GF-D8 (cell line): Measurements from ENCODE around the gene CD320.
"Not testable (repeated sequence)": the region's sequence is repeated elsewhere in the genome, so short reads cannot be mapped to it uniquely, and the experiment has no call there.

Source experiments
- DNase-seq: peaks from one replicate; lab custom pipeline; 2025; lab: John Stamatoyannopoulos, UW

The CD320 gene

GRCh38 chr19:8308891-8309291 is 733 bp upstream of the CD320 start:
- DNase-seq, result no peak

GRCh38 chr19:8307400-8307964 is 676 bp downstream of the CD320 start:
- no peak for DNase-seq

- no peak for DNase-seq
Observed at GRCh38 chr19:8306235-8307054, 1.7 kb downstream of the CD320 start.

- DNase-seq, result no peak
Observed at GRCh38 chr19:8305798-8306197, 2.4 kb downstream of the CD320 start.

GRCh38 chr19:8304841-8305621 is 3.1 kb downstream of the CD320 start:
- DNase-seq, result no peak

GRCh38 chr19:8302734-8303133 is 5.4 kb downstream of the CD320 start:
- DNase-seq, result no peak

GRCh38 chr19:8302357-8302691 is 5.8 kb downstream of the CD320 start:
- DNase-seq, result no peak

- not testable (repeated sequence) for DNase-seq
Observed at GRCh38 chr19:8291337-8291736, 16.8 kb downstream of the CD320 start.

- not testable (repeated sequence) for DNase-seq
Observed at GRCh38 chr19:8276508-8276907, 31.6 kb downstream of the CD320 start.

- no peak for DNase-seq
Observed at GRCh38 chr19:8269724-8270123, 38.4 kb downstream of the CD320 start.

- no peak for DNase-seq
Observed at GRCh38 chr19:8265872-8266271, 42.3 kb downstream of the CD320 start.

- DNase-seq, result not testable (repeated sequence)
Observed at GRCh38 chr19:8264248-8264647, 43.9 kb downstream of the CD320 start.

- no peak for DNase-seq
Observed at GRCh38 chr19:8262431-8262830, 45.7 kb downstream of the CD320 start.

- no peak for DNase-seq
Observed at GRCh38 chr19:8261881-8262280, 46.3 kb downstream of the CD320 start.

- no peak for DNase-seq
Observed at GRCh38 chr19:8261347-8261746, 46.8 kb downstream of the CD320 start.

GRCh38 chr19:8259922-8260247 is 48.3 kb downstream of the CD320 start:
- DNase-seq, result no peak

GRCh38 chr19:8259142-8259921 is 48.8 kb downstream of the CD320 start:
- no peak for DNase-seq

GRCh38 chr19:8257052-8257443 is 51.1 kb downstream of the CD320 start:
- no peak for DNase-seq

GRCh38 chr19:8256276-8257051 is 51.7 kb downstream of the CD320 start:
- DNase-seq, result no peak

GRCh38 chr19:8255426-8256125 is 52.6 kb downstream of the CD320 start:
- DNase-seq, result no peak
